B cell (primary cell): ENCODE data around the gene GDF2. TPM values are rescaled to one million over a fixed set of nuclear protein-coding genes. Genes with fewer than 3 reads are reported as not detected.

ENCODE experiments used
- ATAC-seq: fragments of 200-7000 bp; cut with Tn5 transposase; one replicate; pipeline ENCODE4 v1.10.0; 2021; ENCODE audit warnings: low read depth, mild to moderate bottlenecking, moderate number of reproducible peaks, moderate library complexity
- CTCF ChIA-PET: fragments of 350-600 bp; sonication (Branson Sonifier 250); formaldehyde crosslinking; loops from one replicate; lab custom pipeline; 2021; ENCODE audit warnings: antibody characterized with exemption, inconsistent platforms; lab: Charles Lee
- POLR2A ChIA-PET: fragments of 350-600 bp; sonication (Branson Sonifier 250); formaldehyde crosslinking; loops from one replicate; lab custom pipeline; 2021; ENCODE audit warnings: antibody characterized with exemption; lab: Charles Lee
- DNase-seq: peaks from one replicate; pipeline ENCODE4 v3.0.0; 2013
- H2AFZ ChIP-seq: 2 replicates; pipeline ENCODE4 v1.6.1; 2012; ENCODE audit warnings: mild to moderate bottlenecking, low read depth, low read length; ENCODE audit not compliant: insufficient read depth, poor library complexity, severe bottlenecking
- H3K27ac ChIP-seq, 2 donors: 1 replicate in 1 of 2; 2 replicates in 1 of 2; pipeline ENCODE4 v1.5.1; 2012 to 2013; ENCODE audit warnings: low read length in 2 of 2, mild to moderate bottlenecking in 2 of 2, moderate library complexity in 1 of 2
- H3K27me3 ChIP-seq, 4 experiments: fragments of 200-600 bp in 1 of 4; sonication (generic) in 1 of 4; replicated peaks in 1 of 4; 1 replicate in 2 of 4; 2 replicates in 2 of 4; pipeline versions ENCODE4 v1.6.1 to v1.7.0; 2013 to 2016; ENCODE audit warnings: low read length in 3 of 4, mild to moderate bottlenecking in 2 of 4, mixed read lengths in 1 of 4, moderate library complexity in 1 of 4; ENCODE audit not compliant: insufficient read depth in 4 of 4, control insufficient read depth in 3 of 4; ENCODE audit errors: control extremely low read depth in 1 of 4
- H3K36me3 ChIP-seq, 2 experiments: replicated peaks in 1 of 2; 1 replicate in 1 of 2; 2 replicates in 1 of 2; pipeline versions ENCODE4 v1.6.1 to v1.7.1; 2013; ENCODE audit warnings: low read length in 1 of 2; ENCODE audit not compliant: insufficient read depth in 2 of 2, control insufficient read depth in 1 of 2; ENCODE audit errors: control extremely low read depth in 1 of 2, extremely low read depth in 1 of 2
- H3K4me1 ChIP-seq, 2 donors: fragments of 200-600 bp in 1 of 2; sonication (generic) in 1 of 2; 1 replicate in 1 of 2; 2 replicates in 1 of 2; pipeline versions ENCODE4 v1.5.1 to v1.6.1; 2013 to 2017; ENCODE audit warnings: low read length in 2 of 2; ENCODE audit not compliant: control insufficient read depth in 2 of 2, insufficient read depth in 2 of 2
- H3K4me2 ChIP-seq: replicated peaks from 2 replicates; pipeline ENCODE3; 2012; ENCODE audit warnings: mild to moderate bottlenecking, low read depth, low read length; ENCODE audit not compliant: poor library complexity, severe bottlenecking
- H3K4me3 ChIP-seq, 5 experiments: fragments of 200-600 bp in 1 of 5; sonication (generic) in 1 of 5; 1 replicate in 3 of 5; 2 replicates in 2 of 5; pipeline versions ENCODE4 v1.5.1 to v1.7.0; 2011 to 2016; ENCODE audit warnings: low read length in 4 of 5, mild to moderate bottlenecking in 4 of 5, low read depth in 2 of 5, control low read depth in 1 of 5, moderate library complexity in 1 of 5; ENCODE audit not compliant: insufficient read depth in 1 of 5; ENCODE audit errors: control extremely low read depth in 1 of 5, extremely low read depth in 1 of 5
- H3K79me2 ChIP-seq: fragments of 200-600 bp; sonication (generic); one replicate; pipeline ENCODE4 v1.6.0; 2016; ENCODE audit warnings: low read length; ENCODE audit not compliant: control insufficient read depth, insufficient read depth
- H3K9ac ChIP-seq: fragments of 200-600 bp; sonication (generic); 2 replicates; pipeline ENCODE4 v1.6.1; 2017; ENCODE audit warnings: mild to moderate bottlenecking, low read length, moderate library complexity
- H3K9me3 ChIP-seq, 3 donors: one replicate each; pipeline versions ENCODE4 v1.6.1 to v1.7.1; 2013; ENCODE audit warnings: low read length in 2 of 3; ENCODE audit not compliant: control insufficient read depth in 2 of 3, insufficient read depth in 1 of 3; ENCODE audit errors: control extremely low read depth in 1 of 3
- H4K20me1 ChIP-seq: 2 replicates; pipeline ENCODE4 v1.6.0; 2012; ENCODE audit warnings: mild to moderate bottlenecking, low read length; ENCODE audit not compliant: insufficient read depth, control insufficient read depth, poor library complexity, severe bottlenecking
- H3K27ac Mint-ChIP-seq: one replicate; pipeline ENCODE4 v1.8.0; 2021; ENCODE audit warnings: mixed read lengths
- H3K27me3 Mint-ChIP-seq: one replicate; pipeline ENCODE4 v1.8.0; 2021; ENCODE audit warnings: mixed read lengths
- H3K4me1 Mint-ChIP-seq: one replicate; pipeline ENCODE4 v1.8.0; 2021; ENCODE audit warnings: mixed read lengths
- H3K4me3 Mint-ChIP-seq: one replicate; pipeline ENCODE4 v1.8.0; 2021; ENCODE audit warnings: mixed read lengths
- H3K9me3 Mint-ChIP-seq: one replicate; pipeline ENCODE4 v1.8.0; 2022; ENCODE audit warnings: mixed read lengths; ENCODE audit not compliant: insufficient read depth
- CTCF ChIP-seq: fragments of 200-600 bp; IDR thresholded peaks from one replicate; pipeline ENCODE4 v1.8.0; 2022; ENCODE audit warnings: antibody characterized with exemption, mild to moderate bottlenecking
- EZH2 ChIP-seq: IDR thresholded peaks from 2 replicates; pipeline ENCODE4 v1.6.1; 2012; ENCODE audit warnings: borderline replicate concordance, low read depth, mild to moderate bottlenecking, moderate library complexity, low read length; ENCODE audit not compliant: insufficient read depth, poor library complexity, severe bottlenecking
- WGBS: methylation state at CpG from one replicate; pipeline ENCODE4 v1.1.5; 2013; ENCODE audit warnings: missing lambda C conversion rate; ENCODE audit not compliant: insufficient coverage; 5-methylcytosine and 5-hydroxymethylcytosine counted together
- intact Hi-C: fragments of 100-400 bp; cut with micrococcal nuclease; formaldehyde crosslinking; loops from one replicate; pipeline ENCODE4 v1.10.0; 2022
- polyA plus RNA-seq: library from polyadenylated mRNA; depleted of rRNA; stranded (reverse); fragments of >200 nt; gene quantifications from 2 replicates; pipeline ENCODE4 v1.2.3, GENCODE V29; 2012
- total RNA-seq, 2 donors: library from RNA; stranded (reverse); fragments of 120-200 nt in 1 of 2; gene quantifications; 1 replicate in 1 of 2; 2 replicates in 1 of 2; pipeline versions ENCODE4 v1.2.3 to v1.2.4, GENCODE V29; 2013 to 2022

GDF2 gene
- total and polyA plus RNA-seq, 2 donors (not counting 1 experiment from before 2014, with no cell fraction given): not detected

DNA sequence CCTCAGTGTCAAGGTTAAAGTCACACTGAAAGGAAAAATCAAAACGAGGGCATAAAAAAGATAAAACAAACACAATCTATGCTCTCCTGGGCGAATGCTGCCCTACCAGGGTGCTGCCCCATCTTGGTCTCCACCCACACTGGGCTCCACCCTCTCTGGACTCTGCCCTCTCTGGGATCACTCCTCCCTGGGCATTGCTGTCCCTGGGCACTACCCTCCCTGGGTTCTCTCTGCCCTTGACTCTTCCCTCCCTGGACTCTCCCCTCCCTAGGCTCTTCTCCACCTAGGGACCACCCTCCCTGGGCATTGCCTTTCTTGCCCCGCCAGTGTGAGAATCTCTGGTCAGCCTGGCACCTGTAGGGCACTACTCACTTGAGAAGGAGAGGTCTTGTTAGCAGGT, 8.6 kb downstream of the GDF2 start:
- Mint-ChIP-seq H3K9me3 (no peaks in the 10 kb centered on the region), H3K27ac (no peak overlapping the region), H3K4me3 (no peak overlapping the region), H3K27me3 (peaks cover 6% of the 10 kb centered on the region), H3K4me1 (no peaks in the 10 kb centered on the region)
- DNase-seq (no peak), ATAC-seq (no peak)
- H3K79me2 ChIP-seq: no peaks in the 10 kb centered on the region
- no peak overlapping the region for H3K27ac ChIP-seq
- no peaks in the 10 kb centered on the region for H3K36me3 ChIP-seq
- ChIA-PET POLR2A (no interaction called here), CTCF (interaction anchor here (1.7 kb wide), 1 partner anchor 10 kb away, joined by 4 read pairs; no protein-coding TSS in a partner anchor)
- intact Hi-C loops: no loop called here
- H3K9ac ChIP-seq: no peak overlapping the region
- TF ChIP-seq CTCF: no peak
- TF ChIP-seq EZH2: no peak
- peaks cover 0 to 15% (median 0%) of the 10 kb centered on the region in 3 donors for H3K9me3 ChIP-seq
- H3K4me2 ChIP-seq: no peak overlapping the region
- no peak overlapping the region for H3K4me3 ChIP-seq
- H2AFZ ChIP-seq: no peak overlapping the region
- H4K20me1 ChIP-seq: no peaks in the 10 kb centered on the region
- H3K27me3 ChIP-seq: no peaks in the 10 kb centered on the region
- WGBS: 87% methylated on average over 2 of the region's 3 CpGs
- no peaks in the 10 kb centered on the region for H3K4me1 ChIP-seq

DNA sequence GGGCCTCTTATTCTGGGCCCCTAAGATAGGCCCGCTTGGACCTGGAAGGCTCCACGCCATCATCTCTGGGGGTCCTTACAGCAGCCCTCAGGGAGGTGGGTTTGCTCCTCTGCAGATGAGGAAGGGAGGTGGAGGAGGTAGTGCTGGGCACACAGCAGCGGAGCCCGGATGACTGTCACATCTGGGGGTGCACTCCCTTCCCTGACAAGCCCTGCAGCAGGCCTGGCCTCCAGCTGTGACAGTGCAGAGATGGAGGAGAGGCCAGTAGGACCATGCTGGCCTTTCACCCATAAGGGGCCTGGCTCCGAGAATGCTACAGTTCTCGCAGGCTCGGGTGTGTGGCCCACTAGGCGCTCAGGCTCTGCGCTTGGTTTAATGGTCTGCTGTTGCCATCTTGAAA, 9.2 kb downstream of the GDF2 start:
- no peak for TF ChIP-seq EZH2
- TF ChIP-seq CTCF: no peak
- no peak overlapping the region for H3K9ac ChIP-seq
- intact Hi-C loops: no loop called here
- ATAC-seq: no peak
- CTCF ChIA-PET: interaction anchor here (1.7 kb wide), 1 partner anchor 9 kb away, joined by 4 read pairs; no protein-coding TSS in a partner anchor
- no peak overlapping the region for H3K4me3 ChIP-seq
- peaks cover 0 to 15% (median 0%) of the 10 kb centered on the region in 3 donors for H3K9me3 ChIP-seq
- no peaks in the 10 kb centered on the region for H3K27me3 ChIP-seq
- H4K20me1 ChIP-seq: no peaks in the 10 kb centered on the region
- POLR2A ChIA-PET: no interaction called here
- H3K4me3 Mint-ChIP-seq: no peak overlapping the region
- H3K4me1 ChIP-seq: no peaks in the 10 kb centered on the region
- H3K27me3 Mint-ChIP-seq: peaks cover 9% of the 10 kb centered on the region
- no peak overlapping the region for H3K27ac ChIP-seq
- no peaks in the 10 kb centered on the region for H3K36me3 ChIP-seq
- no peaks in the 10 kb centered on the region for H3K79me2 ChIP-seq
- no peak overlapping the region for H2AFZ ChIP-seq
- WGBS: 94% methylated on average over 8 of the region's 9 CpGs
- DNase-seq: no peak
- H3K27ac Mint-ChIP-seq: no peak overlapping the region
- no peaks in the 10 kb centered on the region for H3K4me1 Mint-ChIP-seq
- no peak overlapping the region for H3K4me2 ChIP-seq
- H3K9me3 Mint-ChIP-seq: no peaks in the 10 kb centered on the region
